GM19467 (cell line): Measurements from ENCODE around the gene AQP7.
"Not testable (repeated sequence)": the region's sequence is repeated elsewhere in the genome, so short reads cannot be mapped to it uniquely, and the experiment has no call there.

Experiments
- ATAC-seq: cut with Tn5 transposase; IDR thresholded peaks from one replicate; pipeline ENCODE4 v1.9.1; 2021; ENCODE audit warnings: mild to moderate bottlenecking, moderate library complexity; ENCODE audit not compliant: unreplicated experiment

AQP7 gene

GRCh38 chr9:33402371-33402770 lies at the start of gene AQP7:
AQP7 (minus strand) TSS chr9:33402568; CDS start chr9:33401262, 1,306 bp downstream.
- ATAC-seq = not testable (repeated sequence)

GRCh38 chr9:33450621-33451146 lies 48.3 kb upstream of the AQP7 start:
- no peak for ATAC-seq

DNA sequence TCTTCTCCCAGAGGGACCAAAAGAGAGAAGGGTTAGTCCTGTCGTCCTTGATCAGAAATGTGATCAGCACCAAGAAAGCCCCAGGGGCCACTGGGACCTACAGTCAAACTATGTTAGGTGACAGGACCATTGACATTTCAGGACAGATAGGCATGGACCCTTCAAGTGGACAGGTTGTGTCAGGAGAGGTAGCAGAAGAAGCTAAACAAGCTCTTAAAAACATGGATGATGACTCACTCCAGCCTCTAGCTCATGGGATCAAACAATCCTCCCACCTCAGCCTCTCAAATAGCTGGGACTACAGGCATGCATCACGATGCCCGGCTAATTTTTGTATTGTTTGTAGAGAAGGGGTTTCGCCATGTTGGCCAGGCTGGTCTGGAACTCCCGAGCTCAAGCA lies 47.3 kb upstream of the AQP7 start:
- ATAC-seq = no peak

DNA sequence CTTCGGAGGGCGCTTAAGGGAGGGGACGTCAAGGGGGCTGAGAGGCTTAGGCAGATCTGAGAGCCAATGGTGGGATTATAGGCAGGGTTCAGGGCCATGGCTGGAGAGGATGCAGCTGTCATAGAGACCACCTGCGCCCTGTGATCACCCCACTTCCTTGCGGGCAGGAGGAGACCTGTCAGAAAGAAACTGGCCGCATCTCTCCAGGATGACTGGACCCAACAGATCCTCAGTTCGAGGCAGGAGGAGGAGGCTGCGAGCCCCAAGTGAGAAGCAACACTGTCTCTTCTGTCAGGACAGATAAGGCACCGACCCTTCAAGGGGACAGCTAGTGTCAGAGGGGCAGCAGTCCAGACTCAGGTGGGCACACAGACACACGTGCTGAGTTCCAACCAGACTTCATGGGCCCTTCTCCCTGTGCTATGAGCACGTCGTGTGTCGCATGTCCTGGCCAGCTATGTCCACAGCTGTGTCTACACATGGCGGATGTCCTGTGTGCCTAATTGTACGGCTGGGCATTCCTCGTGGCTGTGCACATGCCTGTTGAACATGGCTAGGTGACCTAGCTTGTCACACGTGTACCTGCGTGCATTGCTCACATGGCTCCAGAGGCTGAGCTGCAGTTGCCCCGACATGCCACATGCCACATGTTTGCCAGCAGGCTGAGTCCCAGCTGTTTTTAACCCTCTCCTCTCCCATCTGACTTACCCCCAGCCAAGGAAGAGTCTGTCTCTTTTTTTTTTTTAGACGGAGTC lies 45.6 kb upstream of the AQP7 start:
- no peak for ATAC-seq

- ATAC-seq = peak; percentile 29
Observed at GRCh38 chr9:33446946-33447798, 44.8 kb upstream of the AQP7 start, which contains the start of gene AQP3. AQP3 (minus strand) TSS chr9:33447593; CDS start chr9:33447530, 63 bp downstream.

- peak; percentile 83 for ATAC-seq
Observed at GRCh38 chr9:33446240-33446945, 44.0 kb upstream of the AQP7 start.

GRCh38 chr9:33445389-33446239 lies 43.2 kb upstream of the AQP7 start:
- no peak for ATAC-seq

DNA sequence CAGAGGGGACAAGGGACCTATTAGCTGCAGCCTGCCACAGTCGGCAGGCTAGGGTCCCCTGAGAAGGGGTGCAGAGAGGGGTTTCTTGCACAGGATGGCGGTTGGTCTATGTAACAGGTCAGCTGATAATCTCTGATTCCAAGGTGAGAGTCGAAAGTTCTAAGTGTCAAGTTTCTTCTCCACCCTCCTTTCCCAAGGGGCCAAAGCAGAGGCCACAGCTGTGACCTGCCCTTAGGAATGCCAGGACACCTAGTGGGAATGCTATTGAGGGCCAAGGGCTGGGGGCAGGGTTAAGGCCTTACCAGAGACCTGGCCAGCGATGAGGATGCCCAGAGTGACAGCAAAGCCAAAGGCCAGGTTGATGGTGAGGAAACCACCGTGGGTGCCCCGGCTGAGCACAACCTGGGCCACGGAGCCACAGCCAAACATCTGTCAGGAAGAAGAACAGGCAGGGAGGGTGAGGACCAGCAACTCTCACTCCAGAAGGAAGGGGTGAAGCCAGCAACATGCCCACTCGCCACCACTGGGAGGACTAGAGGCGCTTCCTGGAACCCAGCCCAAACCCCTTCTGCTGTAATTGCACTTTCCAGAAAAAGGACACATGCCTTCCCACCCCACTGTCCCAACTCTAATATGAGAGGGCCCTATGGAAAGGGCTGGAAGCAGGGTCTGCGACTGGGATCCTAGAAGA lies 41.2 kb upstream of the AQP7 start:
- ATAC-seq = no peak

GRCh38 chr9:33443047-33443446 lies 40.7 kb upstream of the AQP7 start:
- no peak for ATAC-seq

GRCh38 chr9:33442125-33442524 lies 39.8 kb upstream of the AQP7 start:
- ATAC-seq = no peak

DNA sequence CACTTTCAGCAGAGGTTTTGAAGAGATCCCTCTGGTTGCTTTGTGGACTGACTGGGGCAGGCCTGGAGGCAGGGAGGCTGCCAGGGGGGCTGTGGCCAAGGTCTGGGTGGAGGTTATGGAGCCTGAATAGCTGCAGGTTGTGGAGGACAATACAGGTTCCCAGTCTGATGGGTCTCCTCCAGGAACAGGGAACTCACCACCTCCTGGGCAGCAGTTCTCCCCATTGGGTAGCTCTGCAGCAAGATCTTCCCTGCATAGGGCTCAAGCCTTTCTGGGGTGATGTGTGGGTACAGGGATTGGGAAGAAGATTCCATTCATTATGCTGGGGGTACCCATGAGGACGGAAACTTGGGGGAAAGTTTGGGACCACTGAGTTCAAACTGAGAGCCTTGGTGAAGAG lies 38.2 kb upstream of the AQP7 start:
- ATAC-seq = no peak

DNA sequence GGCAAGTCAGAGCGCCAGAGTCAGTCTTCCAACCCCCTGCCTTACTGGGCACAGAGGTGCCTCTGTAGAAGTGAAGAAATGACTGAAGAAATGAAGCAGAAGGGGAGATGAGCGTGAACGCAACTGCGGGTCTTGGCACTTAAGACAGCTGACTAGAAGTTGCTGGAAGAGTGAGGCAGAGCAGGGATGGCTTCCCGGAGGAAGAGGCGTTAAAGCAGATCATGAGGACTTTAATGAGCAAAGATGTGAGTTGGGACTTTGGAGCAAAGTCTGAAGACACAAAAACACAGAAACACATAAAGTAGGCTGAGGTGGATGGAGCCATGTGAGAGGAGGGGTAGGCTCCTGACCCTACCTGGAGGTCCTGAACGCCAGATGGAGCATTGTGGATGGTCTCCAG lies 37.8 kb upstream of the AQP7 start:
- ATAC-seq = no peak

DNA sequence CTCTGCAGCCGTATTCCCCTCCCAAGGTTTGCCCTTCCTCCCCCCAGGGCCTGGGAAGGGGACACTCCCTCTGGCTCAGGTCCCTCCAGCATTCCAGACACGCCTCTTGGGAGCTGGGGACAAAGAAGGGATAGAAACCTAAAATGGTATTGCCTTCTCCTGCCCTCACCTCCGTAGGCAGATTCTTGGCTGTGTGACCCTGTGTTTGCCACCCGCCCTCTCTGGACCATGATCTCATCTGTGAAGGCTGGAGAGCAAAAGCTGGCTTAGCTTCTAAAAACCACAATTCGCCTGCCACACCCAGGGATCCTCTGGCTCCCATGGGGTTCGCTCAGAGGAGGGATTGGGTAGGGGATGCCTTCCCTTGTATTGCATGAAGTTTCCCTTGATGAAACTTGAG lies 37.4 kb upstream of the AQP7 start:
- ATAC-seq = no peak

DNA sequence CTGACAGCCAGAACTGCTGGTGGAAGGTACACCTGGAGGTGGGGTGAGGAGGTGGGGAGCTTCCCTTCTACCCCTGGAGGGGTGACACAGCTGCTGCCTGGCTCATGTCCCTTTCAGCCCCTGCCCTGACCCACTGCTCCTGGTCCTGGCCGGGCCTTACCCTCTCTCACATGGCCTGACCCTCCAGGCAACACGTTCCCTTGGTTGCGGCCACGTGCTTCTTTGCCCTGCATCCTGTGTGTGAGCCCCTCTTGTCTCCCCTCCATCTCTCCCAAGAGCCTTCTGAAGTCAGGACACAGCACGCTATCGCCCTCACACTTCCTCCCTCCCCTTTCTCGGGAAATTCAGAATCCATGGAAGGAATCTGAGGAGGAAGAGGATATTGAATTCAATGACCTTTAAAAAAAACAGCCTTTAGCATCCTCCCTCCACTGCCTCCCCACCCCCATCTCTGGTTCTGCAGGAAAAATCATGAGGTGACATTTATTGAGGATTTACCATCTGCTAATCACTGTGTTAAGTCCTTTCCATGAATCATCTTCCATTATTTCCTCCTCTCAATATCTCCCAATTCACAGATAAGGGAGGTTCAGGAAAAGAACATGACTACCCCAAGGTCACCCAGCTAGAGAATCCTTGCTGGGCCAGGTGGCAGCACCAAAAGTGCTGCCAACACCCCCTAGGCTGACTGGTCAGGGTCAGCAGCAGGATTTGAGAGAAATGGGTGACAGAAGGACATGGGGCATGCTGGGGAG lies 36.7 kb upstream of the AQP7 start:
- ATAC-seq = no peak

DNA sequence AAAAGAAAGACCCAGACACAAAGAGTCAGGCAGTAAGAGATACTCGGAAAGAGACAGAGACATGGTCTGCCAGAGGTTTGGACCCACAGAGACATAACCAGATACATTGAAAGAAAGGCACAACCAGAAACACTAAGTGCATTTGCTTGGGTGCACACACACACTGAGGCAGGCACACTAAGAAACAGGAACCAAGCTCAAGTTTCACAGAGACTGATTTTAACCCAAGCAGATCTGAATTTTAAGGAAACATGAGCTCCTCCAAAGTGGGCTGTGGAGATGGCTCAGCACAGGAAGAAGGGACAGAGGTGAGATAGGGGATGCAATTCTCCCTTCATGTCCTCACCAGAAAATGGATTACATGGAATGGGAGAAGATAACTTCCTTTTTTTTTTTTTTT lies 35.5 kb upstream of the AQP7 start:
- no peak for ATAC-seq

DNA sequence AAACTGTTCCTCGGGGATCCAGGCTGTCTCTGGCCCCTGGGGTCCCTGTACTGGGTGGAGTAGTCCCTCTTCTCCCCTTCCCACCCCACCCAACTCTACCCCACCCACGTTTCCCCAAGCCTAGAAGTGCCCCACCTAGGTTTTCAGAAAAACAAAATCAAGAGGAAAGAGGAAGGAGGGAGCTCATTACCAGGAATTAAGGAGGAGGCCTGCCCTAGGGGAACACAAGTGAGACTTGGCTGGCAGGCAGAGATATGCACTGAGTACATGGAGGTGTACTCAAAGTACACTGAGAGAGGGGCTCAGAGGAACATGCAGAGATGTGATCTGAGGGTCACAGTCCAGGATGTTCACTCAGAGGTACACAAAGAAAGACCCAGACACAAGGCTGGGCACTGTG lies 34.8 kb upstream of the AQP7 start:
- ATAC-seq = no peak

DNA sequence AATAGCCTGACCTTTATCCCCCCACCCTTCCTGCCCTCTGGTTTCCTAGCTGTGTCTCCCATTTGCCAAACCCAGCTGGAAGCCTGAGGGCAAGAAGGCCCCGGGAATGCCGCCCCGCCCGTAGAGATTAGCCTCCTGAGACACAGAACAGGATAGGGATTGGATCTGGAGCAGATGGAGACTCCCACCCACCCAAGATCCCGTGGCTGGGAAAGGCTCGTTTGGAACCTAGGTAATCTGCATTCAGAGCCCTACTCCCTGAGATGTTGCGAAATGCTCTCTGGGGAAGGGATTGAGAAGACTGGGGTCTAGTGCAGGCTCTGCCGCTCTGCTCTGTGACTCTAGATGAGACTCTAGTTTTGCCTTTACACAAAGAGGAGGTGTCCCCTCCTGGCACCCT lies 34.1 kb upstream of the AQP7 start:
- no peak for ATAC-seq

GRCh38 chr9:33435821-33436277 lies 33.5 kb upstream of the AQP7 start:
- ATAC-seq = no peak
